HepG2 (cell line): ENCODE measurements around the gene CHD9. TPM values are rescaled to one million over a fixed set of nuclear protein-coding genes. Genes with fewer than 3 reads are reported as not detected.
A peak's percentile ranks its signal among the peaks of the same experiment; 100 is the strongest.

Experiments
- ARNT2 ChIP-seq: sonication (generic); formaldehyde crosslinking; IDR thresholded peaks from 2 replicates; pipeline ENCODE4 v1.8.0; 2022; ENCODE audit warnings: mild to moderate bottlenecking, low read depth, missing genetic modification reagents, moderate library complexity
- FOXK1 ChIP-seq: sonication (generic); formaldehyde crosslinking; IDR thresholded peaks from 2 replicates; pipeline ENCODE4 v1.4.0; 2020; ENCODE audit warnings: low read depth, missing genetic modification reagents, borderline replicate concordance
- HMG20B ChIP-seq: conservative IDR thresholded peaks from 2 replicates; pipeline ENCODE4 v1.6.1; 2016; ENCODE audit warnings: missing genetic modification reagents, missing compliant biosample characterization
- HNRNPLL ChIP-seq: fragments of 200-400 bp; formaldehyde crosslinking; IDR thresholded peaks from 2 replicates; pipeline ENCODE4 v1.6.1; 2017; ENCODE audit warnings: mild to moderate bottlenecking, low read depth, low read length; ENCODE audit not compliant: poor library complexity, severe bottlenecking
- JUN ChIP-seq: sonication (generic); formaldehyde crosslinking; IDR thresholded peaks from 2 replicates; pipeline ENCODE4 v1.4.0; 2020; ENCODE audit warnings: mild to moderate bottlenecking, missing genetic modification reagents
- NCOA2 ChIP-seq: sonication (generic); formaldehyde crosslinking; IDR thresholded peaks from 2 replicates; pipeline ENCODE4 v1.8.0; 2022; ENCODE audit warnings: inconsistent platforms
- PCBP2 ChIP-seq: fragments of 200-400 bp; formaldehyde crosslinking; optimal IDR thresholded peaks from 2 replicates; pipeline ENCODE3; 2018; ENCODE audit warnings: low read length, low read depth; ENCODE audit not compliant: poor library complexity, severe bottlenecking
- PHF8 ChIP-seq: sonication (generic); formaldehyde crosslinking; IDR thresholded peaks from 2 replicates; pipeline ENCODE4 v1.5.0; 2020; ENCODE audit warnings: missing genetic modification reagents
- PRDM4 ChIP-seq: sonication (generic); formaldehyde crosslinking; IDR thresholded peaks from 2 replicates; pipeline ENCODE4 v1.9.0; 2021; ENCODE audit warnings: missing genetic modification reagents, borderline replicate concordance
- SP140L ChIP-seq: sonication (generic); formaldehyde crosslinking; IDR thresholded peaks from 2 replicates; pipeline ENCODE4 v1.4.0; 2020; ENCODE audit warnings: missing genetic modification reagents, borderline replicate concordance
- U2AF2 ChIP-seq: fragments of 200-400 bp; formaldehyde crosslinking; IDR thresholded peaks from 2 replicates; pipeline ENCODE4 v1.6.1; 2017; ENCODE audit warnings: low read depth, mild to moderate bottlenecking, low read length
- ZNF280D ChIP-seq: sonication (generic); formaldehyde crosslinking; IDR thresholded peaks from 2 replicates; pipeline ENCODE4 v1.5.1; 2020; ENCODE audit warnings: mild to moderate bottlenecking, missing genetic modification reagents
- ZNF3 ChIP-seq: IDR thresholded peaks from 2 replicates; pipeline ENCODE4 v1.7.0; 2017; ENCODE audit warnings: inconsistent platforms
- ZNF329 ChIP-seq: sonication (generic); formaldehyde crosslinking; IDR thresholded peaks from 2 replicates; pipeline ENCODE4 v1.9.0; 2021; ENCODE audit warnings: low read depth, mild to moderate bottlenecking, missing genetic modification reagents
- ZNF609 ChIP-seq: sonication (generic); formaldehyde crosslinking; IDR thresholded peaks from 2 replicates; pipeline ENCODE4 v1.4.0; 2020; ENCODE audit warnings: mild to moderate bottlenecking, missing genetic modification reagents, borderline replicate concordance
- polyA plus RNA-seq, 8 experiments: library from polyadenylated mRNA; depleted of rRNA in 3 of 8; stranded (reverse) in 7 of 8; unstranded in 1 of 8; fragments of >200 nt; fragmentation: Illumina TruSeq in 4 of 8; extraction: Trizol in 4 of 8; gene quantifications; 2 replicates each; pipeline versions ENCODE4 v1.2.1 to v1.2.3, GENCODE V29; 2011 to 2016; ENCODE audit warnings: low read depth in 4 of 8, missing spikeins in 1 of 8, mixed read lengths in 1 of 8; ENCODE audit not compliant: insufficient read depth in 1 of 8
- total RNA-seq, 5 experiments: library from RNA; depleted of rRNA; stranded (reverse); fragments of >200 nt; fragmentation: Illumina TruSeq; extraction: Trizol; gene quantifications; 2 replicates each; pipeline ENCODE4 v1.2.3, GENCODE V29; 2016; ENCODE audit warnings: low read depth in 1 of 5

Gene CHD9
- total and polyA plus RNA-seq, 2 of the 13 experiments (the other 11 are each of a cell fraction or from before 2014, with no cell fraction given) = 23.4 to 27.7 TPM

- TF ChIP-seq ZNF280D = peak; percentile 97
- no peak; the same call in 1 of the 2 replicates for TF ChIP-seq ZNF3 (CRISPR knock-in tag)
- TF ChIP-seq HNRNPLL = peak; percentile 83
- peak; percentile 65; the same call in 1 of the 2 replicates for TF ChIP-seq NCOA2 (CRISPR knock-in tag)
- no peak for TF ChIP-seq PCBP2
- peak; percentile 90 for TF ChIP-seq ZNF329 (CRISPR knock-in tag)
- TF ChIP-seq PRDM4 (CRISPR knock-in tag) = no peak
- 0 out of 2 replicates have a peak, but pooled peaks have one; percentile 34 for TF ChIP-seq U2AF2
- TF ChIP-seq FOXK1 (CRISPR knock-in tag) = peak; percentile 71; the same call in 1 of the 2 replicates
- TF ChIP-seq ZNF609 (CRISPR knock-in tag) = peak; percentile 59
- TF ChIP-seq SP140L = 0 out of 2 replicates have a peak, but pooled peaks have one; percentile 48
- TF ChIP-seq JUN = no peak
- peak; percentile 99 for TF ChIP-seq ARNT2 (CRISPR knock-in tag)
- TF ChIP-seq PHF8 = peak; percentile 91
- TF ChIP-seq HMG20B (CRISPR knock-in tag) = peak; percentile 49
These were observed at the start of gene CHD9 (continued) for GRCh38 chr16:53054670-53055485.
